Esophagus mucosa (tissue), 1 donor: Measurements from ENCODE around the gene GPR107. TPM values are rescaled to one million over a fixed set of nuclear protein-coding genes. Genes with fewer than 3 reads are reported as not detected.
A peak's percentile ranks its signal among the peaks of the same experiment; 100 is the strongest.

Source experiments
- ATAC-seq: fragments of 200-7000 bp; cut with Tn5 transposase; one replicate; pipeline ENCODE4 v1.9.1; 2020
- total RNA-seq: library from RNA; stranded (reverse); gene quantifications from one replicate; pipeline ENCODE4 v1.2.4, GENCODE V29; 2023
- donor health status: DM: yes; HTN: yes; CAD: no.

Gene GPR107
- total RNA-seq, 1 donor from 2014 or later, result 29.8 TPM

GRCh38 chr9:130138171-130138653 lies 84.5 kb downstream of the GPR107 start:
- ATAC-seq, result peak; percentile 81

DNA sequence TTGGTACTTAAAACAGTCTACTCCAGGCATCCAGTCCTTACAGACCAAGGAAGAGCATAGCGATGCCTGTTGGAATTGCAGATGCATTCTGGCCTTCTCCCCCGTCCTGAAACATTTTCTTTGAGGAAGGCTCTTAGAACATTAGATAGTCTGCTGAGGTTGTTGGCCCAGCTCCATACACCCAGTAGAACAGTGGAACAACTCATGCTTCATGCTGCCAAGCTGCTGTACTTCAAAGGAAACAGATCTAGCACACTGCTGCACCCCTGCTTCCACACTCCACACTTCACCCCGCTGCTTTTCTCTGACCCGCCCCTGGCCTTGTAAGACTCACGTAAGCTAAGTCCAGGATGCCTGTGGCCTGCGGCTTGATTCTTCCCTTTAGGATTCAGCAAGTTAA lies 85.1 kb downstream of the GPR107 start:
- peak; percentile 74 for ATAC-seq

DNA sequence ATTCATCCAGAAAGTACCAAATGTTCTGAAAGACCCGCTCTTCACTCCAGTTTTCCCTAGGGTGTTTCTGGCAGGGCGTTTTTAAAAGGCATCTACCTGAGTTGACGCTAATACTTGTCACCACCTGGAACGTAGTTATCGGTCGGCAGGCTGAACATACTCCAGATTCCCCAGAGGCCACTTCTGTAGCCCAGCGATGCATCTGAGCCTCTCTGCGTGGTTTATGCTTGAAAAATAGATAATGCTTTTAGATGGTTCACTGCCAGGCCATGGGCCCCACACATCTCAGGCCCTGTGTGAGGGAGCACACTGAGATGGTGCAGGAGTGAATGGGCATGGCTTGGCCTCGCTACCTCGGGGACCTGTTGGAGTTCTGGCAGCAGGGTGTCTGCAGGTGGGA lies 85.5 kb downstream of the GPR107 start:
- no peak for ATAC-seq

- no peak for ATAC-seq
Measured at GRCh38 chr9:130140706-130141105, 87.0 kb downstream of the GPR107 start.

DNA sequence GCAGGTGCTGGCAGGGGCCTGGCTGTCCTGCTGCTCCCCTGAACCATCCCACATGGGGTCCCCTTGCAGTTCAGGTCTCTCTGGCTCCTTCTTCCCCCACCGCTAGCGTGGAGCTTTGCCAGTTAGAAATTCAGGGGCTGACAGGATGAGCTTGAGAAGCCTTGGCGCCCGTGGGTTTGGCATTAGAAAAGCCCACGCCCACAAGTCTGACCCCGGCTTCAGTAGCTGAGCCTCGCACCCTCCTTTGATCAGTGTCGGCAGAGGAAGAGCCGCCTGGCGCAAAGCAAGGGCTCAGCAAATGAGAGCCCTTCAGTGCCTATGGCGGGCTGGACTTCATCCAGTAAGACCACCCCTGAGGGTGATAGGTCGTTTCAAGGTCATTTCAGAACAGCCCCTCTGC lies 88.3 kb downstream of the GPR107 start:
- ATAC-seq, result no peak

GRCh38 chr9:130142641-130143040 lies 88.9 kb downstream of the GPR107 start:
- ATAC-seq, result no peak

DNA sequence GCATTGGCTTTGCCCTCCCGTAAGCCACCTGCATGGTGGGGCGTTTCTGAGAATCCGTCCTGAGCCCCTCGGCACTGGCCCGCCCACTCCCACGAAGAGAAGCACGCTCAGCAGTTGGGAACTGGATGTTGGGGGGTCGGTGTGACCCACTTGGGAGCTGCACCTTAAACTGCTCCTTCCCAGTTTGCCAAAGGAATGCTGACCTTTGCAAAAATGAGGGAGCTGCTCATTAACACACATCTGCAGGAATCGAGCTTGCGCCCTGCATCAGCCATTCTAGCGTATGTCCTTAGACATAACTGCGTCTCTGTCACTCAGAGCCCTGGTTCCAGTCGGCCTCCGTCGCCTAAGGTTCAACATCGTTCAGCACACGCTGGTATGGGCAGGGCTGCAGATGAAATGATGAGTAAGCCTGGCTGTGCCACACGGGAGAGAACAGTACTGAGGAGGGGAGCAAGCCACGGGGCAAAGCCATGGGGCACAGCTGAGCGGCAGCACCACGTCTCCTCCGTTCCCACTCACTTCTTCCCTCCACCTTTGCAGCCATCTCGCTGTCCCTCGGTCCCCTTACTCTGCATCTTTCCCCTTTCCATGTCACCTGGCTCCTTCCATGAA lies 89.7 kb downstream of the GPR107 start:
- peak; percentile 61 for ATAC-seq

- ATAC-seq, result no peak
Measured at GRCh38 chr9:130143958-130144366, 90.3 kb downstream of the GPR107 start.

DNA sequence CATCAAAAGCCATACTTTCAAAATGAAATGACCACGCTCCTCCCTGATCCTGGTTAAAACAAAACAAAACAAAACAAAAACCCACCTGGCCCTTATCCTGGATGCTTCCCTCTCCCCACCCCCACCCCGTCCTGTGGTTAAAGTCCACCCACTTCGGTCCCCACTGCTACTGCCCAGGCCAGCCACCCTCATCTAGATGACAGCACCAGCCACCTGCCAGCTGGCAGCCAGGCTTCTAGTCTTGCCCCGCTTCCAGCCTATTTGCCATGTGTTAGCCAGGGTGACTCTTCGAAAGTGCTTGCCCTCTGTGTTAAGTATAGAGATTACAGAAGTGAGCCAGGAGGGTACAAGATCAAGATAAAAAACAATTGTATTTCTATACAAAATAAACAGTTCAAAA lies 91.0 kb downstream of the GPR107 start:
- ATAC-seq, result no peak

- no peak for ATAC-seq
Measured at GRCh38 chr9:130145658-130146057, 92.0 kb downstream of the GPR107 start.

DNA sequence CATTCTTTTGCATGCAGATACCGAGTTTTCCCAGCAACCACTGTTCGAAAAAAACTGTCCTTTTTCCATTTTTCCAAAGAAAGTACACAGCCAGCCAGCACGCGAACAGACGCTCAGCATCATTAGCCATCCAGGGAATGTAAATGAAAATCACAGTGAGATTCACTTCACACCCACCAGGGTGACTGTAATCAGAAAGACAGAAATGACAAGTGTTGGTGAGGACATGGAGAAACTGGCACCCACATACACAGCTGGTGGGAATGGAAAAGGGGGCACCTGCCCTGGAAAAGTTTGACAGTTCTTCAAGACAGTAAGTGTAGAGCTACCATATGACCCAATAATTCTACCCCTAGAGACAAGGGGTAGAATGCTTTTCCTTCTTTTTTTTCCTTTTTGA lies 93.5 kb downstream of the GPR107 start:
- ATAC-seq, result no peak

DNA sequence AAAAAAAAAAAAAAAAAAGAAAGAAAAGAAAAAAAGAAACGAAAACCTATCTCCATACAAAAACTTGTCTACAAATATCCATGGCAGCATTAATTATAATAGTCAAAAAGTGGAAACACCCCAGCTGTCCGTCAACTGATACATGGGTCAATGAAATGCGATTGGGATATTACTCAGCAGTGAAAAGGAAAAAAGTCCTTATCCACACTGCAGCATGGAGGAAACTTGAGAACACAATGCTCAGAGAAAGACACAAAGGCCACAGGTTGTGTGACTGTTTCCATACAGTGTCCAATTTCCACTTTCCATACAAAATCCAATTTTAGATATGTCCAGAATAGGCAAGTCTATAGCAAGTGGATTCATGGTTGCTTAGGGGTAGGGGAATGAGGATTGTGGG lies 94.2 kb downstream of the GPR107 start:
- no peak for ATAC-seq

GRCh38 chr9:130149031-130149430 lies 95.3 kb downstream of the GPR107 start:
- ATAC-seq, result no peak

GRCh38 chr9:130149654-130150286 lies 96.1 kb downstream of the GPR107 start:
- ATAC-seq, result peak; percentile 48

GRCh38 chr9:130150779-130151382 lies 97.2 kb downstream of the GPR107 start:
- no peak for ATAC-seq

GRCh38 chr9:130154816-130155215 lies 101.1 kb downstream of the GPR107 start:
- ATAC-seq, result no peak

DNA sequence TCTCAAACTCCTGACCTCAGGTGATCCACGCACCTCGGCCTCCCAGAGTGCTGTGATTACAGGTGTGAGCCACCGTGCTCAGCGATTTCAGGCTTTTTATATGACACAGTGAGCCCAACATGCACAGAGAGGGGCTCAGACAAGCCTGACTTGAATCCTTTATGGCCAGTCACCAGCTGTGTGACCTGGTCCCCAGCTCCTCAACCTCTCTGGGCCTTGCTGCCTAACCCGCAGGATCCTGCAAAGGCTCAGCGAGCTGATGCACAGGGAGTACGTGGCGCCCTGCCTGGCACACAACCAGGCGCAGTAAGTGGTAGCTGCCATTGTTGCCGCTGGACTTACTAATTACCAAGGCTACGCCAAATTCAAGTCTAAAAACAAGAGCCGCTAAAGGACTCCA lies 101.9 kb downstream of the GPR107 start:
- no peak for ATAC-seq

- ATAC-seq, result peak; percentile 38
Measured at GRCh38 chr9:130156672-130157071, 103.0 kb downstream of the GPR107 start.

DNA sequence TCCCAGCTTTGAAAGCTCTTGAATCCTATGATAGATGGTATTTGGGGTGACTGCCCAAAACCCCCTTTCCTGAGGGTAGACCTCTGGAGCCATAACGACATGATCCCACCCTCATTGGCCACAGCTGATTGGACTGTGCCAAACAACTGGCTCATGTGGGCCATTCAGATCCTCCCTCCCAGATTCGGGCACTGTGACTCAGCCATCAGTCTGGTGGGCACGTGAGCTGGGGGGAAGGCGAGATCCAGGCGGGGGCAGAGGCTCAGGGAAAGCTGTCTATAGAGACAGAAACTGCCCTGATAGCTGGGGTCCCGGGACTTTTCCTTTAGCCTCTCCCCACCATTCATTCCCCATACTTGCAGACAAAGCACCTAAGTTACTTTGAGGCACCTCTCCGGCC lies 103.4 kb downstream of the GPR107 start:
- peak; percentile 8 for ATAC-seq

DNA sequence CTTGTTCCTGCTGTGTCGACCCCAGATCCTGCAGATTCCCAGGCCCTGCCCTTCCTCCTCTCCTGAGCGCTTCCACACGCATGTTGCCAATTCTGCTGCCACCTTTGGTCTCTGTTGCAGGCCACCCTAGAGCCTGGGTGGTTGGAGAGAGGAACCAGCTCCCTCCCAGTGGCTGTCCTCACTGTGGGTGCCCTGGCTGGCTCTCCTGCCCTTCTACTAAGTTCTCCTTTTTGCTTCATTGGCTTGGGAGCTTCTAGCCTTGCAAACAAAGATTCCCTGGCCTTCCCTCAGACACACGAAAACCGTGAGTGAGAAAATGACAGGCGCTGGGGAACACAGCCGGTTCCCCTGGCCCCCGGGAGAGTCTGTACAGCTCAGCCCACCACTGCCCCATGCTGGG lies 104.3 kb downstream of the GPR107 start:
- ATAC-seq, result no peak

- no peak for ATAC-seq
Measured at GRCh38 chr9:130159057-130159456, 105.4 kb downstream of the GPR107 start.

- ATAC-seq, result no peak
Measured at GRCh38 chr9:130159915-130160670, 106.4 kb downstream of the GPR107 start.

DNA sequence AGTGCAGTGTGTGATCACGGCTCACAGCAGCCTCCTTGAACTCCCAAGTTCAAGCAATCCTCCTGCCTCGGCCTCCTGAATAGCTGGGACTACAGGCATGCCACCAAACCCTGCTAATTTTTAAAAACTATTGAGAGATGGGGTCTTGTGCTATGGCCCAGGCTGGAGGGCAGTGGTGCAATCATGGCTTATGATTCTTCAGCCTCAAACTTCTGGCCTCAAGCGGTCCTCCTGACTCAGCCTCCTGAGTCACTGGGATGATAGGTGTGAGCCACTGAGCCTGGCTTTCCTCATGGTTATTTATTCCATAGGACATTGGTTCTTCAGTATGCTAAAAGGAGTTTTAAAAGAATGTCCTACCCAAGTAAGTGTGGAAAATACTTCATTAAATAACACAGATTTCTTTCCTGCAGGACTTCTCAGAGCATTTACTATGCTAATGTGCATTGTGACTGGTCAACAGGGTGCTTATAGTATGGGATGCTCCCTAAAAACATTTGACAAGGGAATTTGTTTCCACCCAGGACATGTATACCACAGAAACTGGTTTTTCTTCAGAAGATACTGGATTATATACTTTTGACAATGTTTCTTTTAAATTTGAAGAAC lies 107.3 kb downstream of the GPR107 start:
- ATAC-seq, result no peak
